Measurements from ENCODE around the gene NDUFV2.
"Not testable (repeated sequence)": the region's sequence is repeated elsewhere in the genome, so short reads cannot be mapped to it uniquely, and the experiment has no call there.

The NDUFV2 gene

GRCh38 chr18:9102508-9103375 lies at the start of gene NDUFV2:
Gene NDUFV2, plus strand, starts transcription at chr18:9102699. Its CDS starts 45 bp downstream, at chr18:9102744.
- DNase-seq, result peak; percentile 87

- no peak for DNase-seq
Measured at GRCh38 chr18:9053814-9054213, 48.7 kb upstream of the NDUFV2 start.

GRCh38 chr18:9055185-9055584 lies 47.3 kb upstream of the NDUFV2 start:
- DNase-seq, result no peak

GRCh38 chr18:9055626-9056025 lies 46.9 kb upstream of the NDUFV2 start:
- DNase-seq, result no peak

- no peak for DNase-seq
Measured at GRCh38 chr18:9057646-9058045, 44.9 kb upstream of the NDUFV2 start.

- no peak for DNase-seq
Measured at GRCh38 chr18:9058406-9058805, 44.1 kb upstream of the NDUFV2 start.

- no peak for DNase-seq
Measured at GRCh38 chr18:9062418-9062751, 40.1 kb upstream of the NDUFV2 start.

GRCh38 chr18:9065864-9066263 lies 36.6 kb upstream of the NDUFV2 start:
- DNase-seq, result no peak

- no peak for DNase-seq
Measured at GRCh38 chr18:9066358-9066757, 36.1 kb upstream of the NDUFV2 start.

- no peak for DNase-seq
Measured at GRCh38 chr18:9066817-9067306, 35.6 kb upstream of the NDUFV2 start.

- DNase-seq, result no peak
Measured at GRCh38 chr18:9067823-9068222, 34.7 kb upstream of the NDUFV2 start.

GRCh38 chr18:9068346-9068745 lies 34.2 kb upstream of the NDUFV2 start:
- DNase-seq, result no peak

GRCh38 chr18:9069601-9070000 lies 32.9 kb upstream of the NDUFV2 start:
- no peak for DNase-seq

- no peak for DNase-seq
Measured at GRCh38 chr18:9070212-9070611, 32.3 kb upstream of the NDUFV2 start.

GRCh38 chr18:9079818-9080528 lies 22.5 kb upstream of the NDUFV2 start:
- DNase-seq, result no peak

- DNase-seq, result no peak
Measured at GRCh38 chr18:9081940-9082339, 20.6 kb upstream of the NDUFV2 start.

GRCh38 chr18:9082711-9083510 lies 19.6 kb upstream of the NDUFV2 start:
- DNase-seq, result no peak

GRCh38 chr18:9086015-9086414 lies 16.5 kb upstream of the NDUFV2 start:
- no peak for DNase-seq

GRCh38 chr18:9086624-9087023 lies 15.9 kb upstream of the NDUFV2 start:
- DNase-seq, result no peak

- no peak for DNase-seq
Measured at GRCh38 chr18:9087144-9087543, 15.4 kb upstream of the NDUFV2 start.

- DNase-seq, result no peak
Measured at GRCh38 chr18:9088252-9088651, 14.2 kb upstream of the NDUFV2 start.

- DNase-seq, result not testable (repeated sequence)
Measured at GRCh38 chr18:9088727-9089126, 13.8 kb upstream of the NDUFV2 start.

GRCh38 chr18:9090578-9090977 lies 11.9 kb upstream of the NDUFV2 start:
- DNase-seq, result no peak

Data from DMS79 (cell line).